NCI-H1417 (cell line): ENCODE results near the gene ITPKB.

Source experiments
- DNase-seq, 3 experiments: peaks; one replicate each; lab custom pipeline; 2025; lab: John Stamatoyannopoulos, UW

ITPKB gene

DNA sequence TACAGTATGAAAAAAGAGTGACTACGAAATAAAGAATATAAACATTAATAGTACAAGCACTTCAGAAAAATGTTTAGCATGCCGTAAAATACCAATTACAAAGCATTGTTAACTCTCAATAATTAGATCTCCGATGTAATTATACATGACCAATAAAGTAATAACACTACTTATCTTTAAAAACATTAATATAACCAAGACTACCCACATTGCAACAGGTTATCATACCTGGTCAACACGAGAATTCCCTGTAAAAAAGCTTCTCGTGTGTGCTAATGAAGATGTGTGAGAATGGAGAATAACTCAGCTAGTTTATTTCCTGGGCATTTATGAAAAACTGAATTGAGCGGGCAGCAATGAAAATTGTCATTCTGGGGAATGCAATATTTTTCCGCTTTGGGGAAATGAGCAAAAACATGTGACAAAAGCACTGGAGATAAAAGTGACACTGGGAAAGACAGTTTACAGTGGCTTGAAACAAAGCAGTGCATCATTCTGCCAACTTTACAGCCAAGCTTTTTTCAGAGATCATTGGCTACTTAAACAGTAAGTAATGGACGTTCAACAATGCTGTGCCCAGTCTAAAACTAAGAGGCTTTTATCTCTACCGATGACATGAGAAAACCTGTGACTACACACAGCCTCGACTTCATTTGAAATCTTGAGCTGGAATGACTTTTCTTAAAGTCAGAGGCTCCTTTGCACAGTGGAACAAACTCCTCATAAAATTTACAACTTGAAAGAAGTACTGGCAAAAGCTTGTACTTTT is 34.7 kb downstream of the ITPKB start:
- DNase-seq, result no peak

GRCh38 chr1:226702957-226703831 is 35.9 kb downstream of the ITPKB start:
- DNase-seq, result peak; percentile 64 to 84 (median 82)

GRCh38 chr1:226702318-226702956 is 36.6 kb downstream of the ITPKB start:
- DNase-seq, result peak in 1 of 3 experiments; percentile 22

DNA sequence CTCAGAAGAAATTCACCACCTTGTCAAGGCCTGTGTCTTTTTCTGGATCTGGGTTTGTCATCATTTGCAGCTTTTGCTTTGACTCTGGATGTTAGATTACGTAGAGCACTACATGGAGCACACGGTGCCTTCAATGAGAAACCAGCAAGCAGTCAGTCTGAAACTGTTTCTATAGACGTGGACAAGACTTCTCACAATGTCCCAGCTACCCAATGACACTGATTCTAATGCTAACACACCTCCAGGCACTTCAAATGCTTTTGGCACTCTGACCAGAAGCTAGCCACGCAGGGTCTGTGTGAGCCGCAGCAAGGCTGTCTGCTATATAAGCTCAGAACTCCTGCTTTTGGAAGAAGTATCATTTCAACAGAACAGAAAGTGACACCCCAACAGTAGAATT is 38.2 kb downstream of the ITPKB start:
- DNase-seq, result no peak

DNA sequence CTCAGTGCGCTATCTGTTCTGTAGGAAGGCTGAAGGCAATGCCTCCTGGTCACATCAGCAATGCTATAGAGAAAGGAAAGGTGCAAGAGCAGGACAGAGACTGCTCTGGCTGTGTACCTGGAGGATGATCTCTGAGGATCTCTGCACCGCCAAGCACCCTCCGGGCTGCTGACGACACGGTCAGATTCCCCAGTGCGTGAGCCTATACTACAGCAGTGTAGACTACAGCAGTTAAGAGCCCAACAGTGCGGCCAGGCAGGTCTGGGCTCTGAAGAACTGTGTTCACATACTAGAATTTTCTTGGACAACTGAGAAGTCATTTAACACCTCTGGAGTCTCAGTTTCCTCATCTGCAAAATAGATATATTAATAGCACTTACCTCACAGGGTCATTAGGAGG is 39.9 kb downstream of the ITPKB start:
- no peak for DNase-seq

DNA sequence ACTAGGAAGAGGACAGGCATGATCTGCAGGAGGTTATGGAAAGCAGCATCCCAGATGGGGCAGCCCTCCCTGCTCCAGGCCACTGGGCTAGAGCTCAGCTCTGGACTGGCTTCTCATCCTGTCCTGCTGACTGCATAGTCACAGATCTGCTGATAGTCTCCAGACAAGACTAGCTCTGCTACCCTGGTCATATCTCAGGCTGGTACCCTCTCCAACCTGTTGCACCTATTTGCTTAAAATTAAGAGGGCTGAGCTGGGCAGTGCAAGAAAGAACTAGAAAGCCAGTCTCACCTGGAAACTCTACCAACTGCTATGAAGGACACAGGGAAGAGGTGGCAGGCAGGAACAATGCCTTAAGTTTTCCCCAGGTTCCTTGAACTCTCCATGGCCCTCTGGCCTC is 40.4 kb downstream of the ITPKB start:
- DNase-seq, result no peak

DNA sequence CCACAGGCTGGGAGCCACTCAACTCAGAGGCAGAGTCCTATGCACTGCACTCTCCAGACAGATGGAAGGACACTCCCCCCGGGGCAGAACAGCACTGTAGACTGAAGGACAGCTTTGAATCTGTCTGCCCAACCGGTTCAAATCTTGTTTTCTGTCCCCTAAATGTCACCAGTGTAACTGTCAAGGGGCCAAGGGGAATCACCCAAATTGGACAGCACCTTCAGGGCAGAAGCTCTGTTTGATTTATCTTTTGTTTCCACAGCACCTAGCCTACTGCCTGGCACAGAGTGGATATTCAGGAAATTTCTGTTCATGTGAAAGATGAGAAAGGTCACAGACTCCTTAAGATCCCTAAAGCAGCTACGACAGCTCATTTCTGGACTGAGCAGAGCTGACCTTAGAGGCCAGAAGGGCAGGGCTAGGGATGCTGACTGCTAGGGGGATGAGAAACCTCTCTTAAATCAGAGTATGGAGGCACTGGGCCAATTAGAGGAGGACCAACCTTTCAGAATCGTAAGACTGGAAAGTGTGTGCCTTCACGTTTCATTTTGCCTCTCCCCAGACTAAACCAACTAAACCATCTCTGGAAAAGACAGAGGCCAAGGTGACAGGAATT is 41.0 kb downstream of the ITPKB start:
- no peak for DNase-seq

DNA sequence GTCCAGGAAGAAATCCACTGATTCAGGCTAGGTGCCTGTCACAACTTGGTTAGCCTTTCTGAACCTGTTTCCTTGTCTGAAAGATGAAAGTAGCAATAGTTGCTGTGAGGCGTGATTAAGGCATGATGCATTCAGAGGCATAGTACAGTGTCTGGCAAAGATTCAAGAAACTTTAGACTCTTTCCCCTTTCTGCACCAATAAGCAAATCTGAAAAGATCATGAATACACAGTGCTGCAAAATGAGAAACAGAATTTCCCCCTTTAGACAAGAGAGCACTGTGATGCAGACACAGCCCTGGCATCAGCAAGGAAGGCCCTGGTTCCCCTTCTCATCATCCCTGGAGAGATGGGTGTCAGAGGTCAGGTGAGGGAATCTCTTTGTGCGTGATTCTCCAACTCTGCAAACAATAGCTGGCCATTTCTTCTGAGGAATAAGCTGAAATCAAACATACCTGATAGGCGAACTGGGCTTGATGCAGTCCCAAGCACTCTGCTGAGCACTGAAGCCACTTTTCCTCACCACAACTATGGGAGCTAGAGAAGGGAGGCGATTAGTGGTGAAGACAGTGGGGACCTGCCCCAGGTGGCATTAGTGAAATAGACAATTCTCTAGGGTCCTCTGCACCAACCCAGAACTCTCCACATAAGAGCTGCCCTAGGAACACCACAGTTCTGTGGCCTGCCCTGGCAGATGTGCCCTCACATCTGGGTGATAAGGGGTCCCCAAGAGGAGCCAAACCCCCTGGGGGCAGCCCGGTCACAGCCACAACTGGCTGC is 41.7 kb downstream of the ITPKB start:
- DNase-seq, result no peak

DNA sequence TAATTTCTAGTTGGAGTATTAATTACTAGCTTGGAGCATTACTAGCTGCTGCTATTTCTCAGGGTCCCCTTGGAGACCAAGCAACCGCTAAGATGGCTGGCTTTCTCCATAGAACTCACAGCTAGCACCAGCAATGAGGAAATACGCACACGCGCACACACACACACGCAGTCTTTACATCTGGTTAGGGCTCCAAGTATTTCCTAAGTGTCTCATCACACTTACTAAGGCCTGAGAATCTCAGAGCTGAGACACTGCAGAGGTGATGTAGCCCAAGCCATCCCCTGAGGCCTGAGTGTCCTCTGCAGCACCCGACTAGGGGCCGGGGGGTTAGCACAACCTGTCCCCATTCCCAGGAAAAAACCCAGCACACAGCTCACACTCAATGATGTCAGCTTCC is 42.5 kb downstream of the ITPKB start:
- no peak for DNase-seq

DNA sequence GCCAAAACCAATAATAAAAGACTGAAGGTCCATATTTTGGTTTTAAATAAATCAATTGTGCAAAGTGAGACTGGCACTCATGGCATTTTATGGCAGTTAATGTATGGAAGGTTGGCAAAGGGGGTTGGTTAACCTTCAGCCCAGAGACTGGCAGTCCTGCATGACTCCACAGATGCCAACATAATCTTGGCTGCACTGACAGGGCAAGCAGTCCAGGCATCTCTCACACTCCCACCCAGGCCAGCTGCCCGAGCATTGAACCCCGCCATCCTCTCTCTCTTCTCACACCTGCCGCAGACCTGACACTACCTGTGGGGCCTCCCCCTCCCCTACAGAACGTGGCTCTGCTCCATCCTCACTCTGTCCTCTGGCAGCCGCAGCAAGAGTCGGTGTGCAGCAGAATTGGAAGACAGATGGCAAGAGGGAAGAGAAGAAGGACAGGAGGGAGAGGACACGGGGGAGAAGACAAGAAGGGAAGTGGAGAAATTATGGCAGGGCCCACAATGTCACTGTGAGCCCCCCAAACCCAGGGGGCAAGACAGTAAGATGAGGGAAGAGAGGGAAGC is 43.7 kb downstream of the ITPKB start:
- no peak for DNase-seq

GRCh38 chr1:226692823-226693222 is 46.3 kb downstream of the ITPKB start:
- DNase-seq, result no peak

DNA sequence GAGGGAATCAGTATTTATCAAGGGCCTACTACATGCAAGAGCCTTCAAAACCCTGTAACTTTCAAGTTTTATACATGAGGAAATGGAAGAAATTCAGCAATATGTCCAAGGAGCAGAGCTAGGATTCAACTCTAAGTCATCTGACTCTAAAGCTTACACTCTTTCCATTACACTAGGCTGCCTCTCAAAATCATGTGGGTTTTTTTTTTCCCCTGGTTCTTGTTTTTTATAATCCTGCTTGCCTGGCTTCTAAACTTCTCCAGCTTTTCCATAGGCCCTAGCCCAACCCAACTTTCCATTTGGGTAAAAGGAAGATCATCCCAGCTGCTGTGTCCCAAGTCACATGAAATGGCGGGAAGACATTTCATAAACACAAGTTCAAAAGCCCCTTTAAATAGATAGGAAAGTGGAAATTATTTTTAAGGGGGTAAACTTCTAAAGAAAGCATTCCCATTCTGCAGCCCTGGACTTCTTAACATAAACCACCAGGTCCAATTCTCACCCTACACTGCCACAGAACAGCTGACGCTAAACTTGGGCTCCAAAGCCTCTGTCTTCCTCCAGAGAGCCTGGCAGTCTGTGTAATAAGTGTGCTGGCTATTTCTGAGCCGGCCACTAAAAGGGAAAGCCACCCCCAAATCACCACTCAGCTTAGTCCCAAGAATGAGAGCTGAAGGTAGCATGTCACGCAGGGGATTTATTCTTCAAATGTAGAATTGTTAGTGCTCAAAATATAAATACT is 46.9 kb downstream of the ITPKB start:
- DNase-seq, result no peak

DNA sequence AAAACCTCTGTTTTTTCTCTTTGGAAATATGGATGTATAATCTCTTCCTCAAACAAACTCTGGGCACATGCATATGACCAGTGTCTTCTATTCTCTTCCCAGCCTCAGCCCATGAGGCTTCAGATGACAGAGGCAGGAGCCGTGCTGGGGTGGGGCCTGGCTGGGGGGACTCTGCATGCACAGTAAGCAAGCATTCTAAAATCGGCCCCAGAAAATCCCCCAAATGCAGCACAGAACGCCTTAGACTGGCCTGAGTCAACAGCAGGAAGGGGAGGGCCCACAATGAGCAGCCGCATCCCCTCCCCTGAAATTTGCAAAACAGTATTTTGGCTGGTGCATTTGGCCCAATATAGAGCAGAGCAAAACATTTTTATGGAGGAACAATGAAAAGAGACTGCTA is 47.8 kb downstream of the ITPKB start:
- DNase-seq, result no peak

- DNase-seq, result peak in 2 of 3 experiments; percentile 18 to 34
Measured at GRCh38 chr1:226690460-226690982, 48.6 kb downstream of the ITPKB start.

DNA sequence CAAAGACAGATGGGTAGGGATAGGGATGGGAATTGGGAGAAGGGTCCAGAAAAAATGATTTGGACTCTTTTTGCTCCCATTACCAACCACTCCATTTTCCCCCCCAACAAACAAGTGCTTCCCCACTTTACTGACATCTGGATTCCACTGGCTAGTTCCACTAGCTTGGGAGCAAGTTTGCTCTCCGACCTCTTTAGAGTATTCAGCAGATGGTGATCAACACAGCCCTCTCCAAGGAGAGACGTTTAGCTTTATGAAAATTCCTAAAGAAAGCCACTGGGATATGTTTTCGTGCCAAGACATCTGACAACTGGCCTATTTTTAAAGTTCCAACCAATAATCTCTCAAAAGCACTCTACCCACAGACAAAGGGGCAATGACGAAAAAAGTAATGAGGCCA is 50.3 kb downstream of the ITPKB start:
- no peak for DNase-seq

GRCh38 chr1:226688056-226688748 is 50.9 kb downstream of the ITPKB start:
- DNase-seq, result no peak

DNA sequence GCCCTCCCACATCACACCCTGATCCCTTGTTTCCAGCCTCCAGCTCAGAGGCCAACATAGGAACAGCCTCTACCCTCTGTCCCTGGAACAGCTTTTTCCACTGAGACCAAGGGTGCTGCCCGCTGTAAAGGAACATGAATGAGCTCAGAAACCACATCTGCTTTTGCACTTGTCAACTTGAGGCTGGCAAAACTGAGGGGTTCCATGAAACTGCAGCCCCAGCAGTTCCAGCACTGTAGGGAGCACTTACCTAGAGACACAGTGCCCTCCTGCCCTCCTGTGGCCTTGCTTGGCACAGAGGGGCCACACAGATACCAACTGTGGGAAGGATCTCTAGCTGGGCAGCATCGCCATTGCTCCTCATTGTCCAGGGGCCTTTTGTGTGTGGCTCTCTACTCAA is 51.7 kb downstream of the ITPKB start:
- peak in 1 of 3 experiments; percentile 11 for DNase-seq

DNA sequence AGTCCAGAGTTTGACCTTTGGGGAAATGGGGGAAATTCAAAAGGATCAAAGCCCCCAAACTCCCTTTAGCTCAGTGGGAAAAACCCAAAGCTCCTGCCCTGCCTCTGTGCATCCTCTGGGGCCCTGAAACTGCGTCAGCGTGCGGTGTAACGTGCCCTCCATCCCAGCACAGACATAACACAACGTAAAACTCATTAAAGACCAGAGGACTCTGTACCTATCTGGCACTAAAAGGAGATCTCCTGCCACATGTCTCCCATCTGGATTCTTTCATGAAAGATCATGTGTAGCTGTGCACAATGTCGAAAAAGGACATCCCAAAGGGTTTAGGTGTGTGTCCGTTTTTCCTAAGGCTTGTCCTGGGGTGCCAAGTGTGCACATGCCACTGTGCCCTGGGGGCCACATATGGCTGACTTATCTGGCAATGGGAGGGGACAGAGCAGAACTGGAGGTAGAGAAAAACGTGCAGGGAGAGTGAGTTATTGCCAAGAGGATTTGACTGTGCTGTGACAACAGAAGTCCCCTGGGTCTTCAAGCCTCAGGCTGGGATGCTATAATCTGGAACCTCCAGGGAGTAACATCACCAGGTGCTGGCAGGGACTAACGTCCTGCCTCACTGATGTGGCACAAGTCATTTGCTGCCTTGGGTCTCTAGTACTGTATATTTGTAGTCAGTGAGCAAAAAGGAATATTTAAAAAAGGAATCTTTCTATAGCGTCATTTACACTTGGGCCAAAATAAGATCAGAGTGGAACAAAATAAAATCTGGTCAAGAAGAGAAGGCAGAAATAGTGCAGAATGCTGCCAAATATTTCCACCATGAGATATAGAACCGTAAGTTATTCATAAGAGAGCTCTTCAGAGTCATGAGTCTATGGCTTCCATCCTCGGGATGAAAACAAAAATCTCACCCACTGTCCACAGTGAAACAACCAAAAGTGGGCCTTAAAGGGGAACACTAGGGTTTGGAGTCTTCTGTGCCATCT is 52.3 kb downstream of the ITPKB start:
- DNase-seq, result no peak
